Testis (tissue), 2 donors: Measurements from ENCODE around the gene AOX1.

Experiments
- POLR2A ChIP-seq: fragments of 450-650 bp; IDR thresholded peaks from one replicate; pipeline ENCODE4 v1.6.1; 2017; ENCODE audit warnings: antibody characterized with exemption, mild to moderate bottlenecking, moderate library complexity
- TF ChIP-seq, protein P1 (sequence below), 3 experiments: fragments of 450-650 bp in 2 of 3; fragments of 200-600 bp in 1 of 3; sonication (generic) in 1 of 3; IDR thresholded peaks; one replicate each; pipeline ENCODE4 v1.5.1; 2016 to 2019; ENCODE audit warnings: antibody characterized with exemption in 3 of 3, mild to moderate bottlenecking in 2 of 3, moderate library complexity in 1 of 3

GRCh38 chr2:200699310-200699709, 113.5 kb downstream of the AOX1 start:
- no peak for TF ChIP-seq POLR2A
- TF ChIP-seq, protein P1, sequence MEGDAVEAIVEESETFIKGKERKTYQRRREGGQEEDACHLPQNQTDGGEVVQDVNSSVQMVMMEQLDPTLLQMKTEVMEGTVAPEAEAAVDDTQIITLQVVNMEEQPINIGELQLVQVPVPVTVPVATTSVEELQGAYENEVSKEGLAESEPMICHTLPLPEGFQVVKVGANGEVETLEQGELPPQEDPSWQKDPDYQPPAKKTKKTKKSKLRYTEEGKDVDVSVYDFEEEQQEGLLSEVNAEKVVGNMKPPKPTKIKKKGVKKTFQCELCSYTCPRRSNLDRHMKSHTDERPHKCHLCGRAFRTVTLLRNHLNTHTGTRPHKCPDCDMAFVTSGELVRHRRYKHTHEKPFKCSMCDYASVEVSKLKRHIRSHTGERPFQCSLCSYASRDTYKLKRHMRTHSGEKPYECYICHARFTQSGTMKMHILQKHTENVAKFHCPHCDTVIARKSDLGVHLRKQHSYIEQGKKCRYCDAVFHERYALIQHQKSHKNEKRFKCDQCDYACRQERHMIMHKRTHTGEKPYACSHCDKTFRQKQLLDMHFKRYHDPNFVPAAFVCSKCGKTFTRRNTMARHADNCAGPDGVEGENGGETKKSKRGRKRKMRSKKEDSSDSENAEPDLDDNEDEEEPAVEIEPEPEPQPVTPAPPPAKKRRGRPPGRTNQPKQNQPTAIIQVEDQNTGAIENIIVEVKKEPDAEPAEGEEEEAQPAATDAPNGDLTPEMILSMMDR (IDR thresholded peaks at IDR 0.05): no peak
